ENCODE results near the gene ST3GAL3. TPM values are rescaled to one million over a fixed set of nuclear protein-coding genes. Genes with fewer than 3 reads are reported as not detected.

ST3GAL3 gene
- total and polyA plus RNA-seq, 10 of the 15 experiments (the other 5 are each of a cell fraction or from before 2014, with no cell fraction given), result 1.2 to 19.3 (median 11.0) TPM

GRCh38 chr1:43969746-43970466 is 262.6 kb downstream of the ST3GAL3 start, which contains the start of gene DPH2 (continued):
- TF ChIP-seq IRF5 (IDR thresholded peaks at IDR 0.05; ENCODE audit: borderline replicate concordance) (no peak), EGR1 (IDR thresholded peaks at IDR 0.05; ENCODE audit: borderline replicate concordance in 1 of 2, low read depth in 2 of 2, low read length in 2 of 2) (no peak), MTA2 (IDR thresholded peaks at IDR 0.05; ENCODE audit: low read depth) (peak; percentile 89), NKRF (conservative IDR thresholded peaks at IDR 0.05) (peak; percentile 97), NFYB (IDR thresholded peaks at IDR 0.05; ENCODE audit: insufficient read depth, low read depth, low read length) (peak; percentile 91), GATAD2B (conservative IDR thresholded peaks at IDR 0.05; ENCODE audit: low read depth) (no peak), SREBF1 (IDR thresholded peaks at IDR 0.05; ENCODE audit: low read length) (peak; percentile 84), RFX5 (IDR thresholded peaks at IDR 0.05; ENCODE audit: low read depth, low read length) (no peak), E4F1 (IDR thresholded peaks at IDR 0.05; ENCODE audit: borderline replicate concordance, partially characterized antibody) (no peak), RAD51 (IDR thresholded peaks at IDR 0.05) (peak; percentile 78), GABPA (IDR thresholded peaks at IDR 0.05; ENCODE audit: low read depth) (peak; percentile 96), BHLHE40 (IDR thresholded peaks at IDR 0.05; ENCODE audit: borderline replicate concordance in 1 of 2, low read depth in 2 of 2, low read length in 1 of 2) (peak; percentile 29 to 31; a peak in 1 of 4 replicates), CBFB (IDR thresholded peaks at IDR 0.05; ENCODE audit: low read depth) (no peak), MYB (IDR thresholded peaks at IDR 0.05; ENCODE audit: borderline replicate concordance, low read depth, low read length) (no peak), E2F8 (IDR thresholded peaks at IDR 0.05; ENCODE audit: low read depth, partially characterized antibody) (peak; percentile 83), POLR2AphosphoS5 (IDR thresholded peaks at IDR 0.05; ENCODE audit: low read length) (peak; percentile 77), PAX5 (IDR thresholded peaks at IDR 0.05; ENCODE audit: borderline replicate concordance, low read depth, low read length) (no peak), PKNOX1 (IDR thresholded peaks at IDR 0.05) (peak; percentile 48; the same call in 1 of the 2 replicates), NFIC (IDR thresholded peaks at IDR 0.05; ENCODE audit: low read depth, low read length) (no peak)

Data from GM12878 (cell line).